ENCODE measurements around the gene TMEM135. TPM values are rescaled to one million over a fixed set of nuclear protein-coding genes. Genes with fewer than 3 reads are reported as not detected.

TMEM135 gene
- total RNA-seq, 1 experiment from 2014 or later: 95.2 TPM

DNA sequence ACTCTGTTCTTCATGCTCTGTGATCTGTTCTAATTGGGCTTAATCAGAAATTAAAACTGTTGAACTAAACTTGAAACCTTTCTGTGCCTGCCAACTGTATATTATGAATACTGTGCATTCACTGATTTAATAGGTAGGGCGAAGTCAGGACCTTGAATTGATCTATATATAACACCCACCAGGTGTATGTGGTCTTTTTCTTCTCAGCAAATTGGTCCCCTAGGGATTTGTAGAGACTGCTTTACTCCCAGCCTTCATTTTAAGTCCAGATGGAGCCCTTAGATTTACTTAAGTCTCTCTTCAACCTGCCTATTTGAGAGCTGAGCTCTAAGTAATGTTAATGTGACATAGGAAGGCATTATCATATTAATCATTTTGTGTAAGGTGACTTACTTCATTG lies 257.5 kb downstream of the TMEM135 start:
- Mint-ChIP-seq H3K4me3 (ENCODE audit: unreplicated experiment) (no peak overlapping the region), H3K27me3 (ENCODE audit: insufficient read depth, unreplicated experiment) (no peaks in the 10 kb centered on the region), H3K4me1 (ENCODE audit: low read depth, unreplicated experiment) (peaks cover 14% of the 10 kb centered on the region), H3K36me3 (ENCODE audit: insufficient read depth, unreplicated experiment) (no peaks in the 10 kb centered on the region), H3K9me3 (ENCODE audit: unreplicated experiment) (no peaks in the 10 kb centered on the region), H3K27ac (ENCODE audit: unreplicated experiment) (no peak overlapping the region)
- TF ChIP-seq, protein P1, sequence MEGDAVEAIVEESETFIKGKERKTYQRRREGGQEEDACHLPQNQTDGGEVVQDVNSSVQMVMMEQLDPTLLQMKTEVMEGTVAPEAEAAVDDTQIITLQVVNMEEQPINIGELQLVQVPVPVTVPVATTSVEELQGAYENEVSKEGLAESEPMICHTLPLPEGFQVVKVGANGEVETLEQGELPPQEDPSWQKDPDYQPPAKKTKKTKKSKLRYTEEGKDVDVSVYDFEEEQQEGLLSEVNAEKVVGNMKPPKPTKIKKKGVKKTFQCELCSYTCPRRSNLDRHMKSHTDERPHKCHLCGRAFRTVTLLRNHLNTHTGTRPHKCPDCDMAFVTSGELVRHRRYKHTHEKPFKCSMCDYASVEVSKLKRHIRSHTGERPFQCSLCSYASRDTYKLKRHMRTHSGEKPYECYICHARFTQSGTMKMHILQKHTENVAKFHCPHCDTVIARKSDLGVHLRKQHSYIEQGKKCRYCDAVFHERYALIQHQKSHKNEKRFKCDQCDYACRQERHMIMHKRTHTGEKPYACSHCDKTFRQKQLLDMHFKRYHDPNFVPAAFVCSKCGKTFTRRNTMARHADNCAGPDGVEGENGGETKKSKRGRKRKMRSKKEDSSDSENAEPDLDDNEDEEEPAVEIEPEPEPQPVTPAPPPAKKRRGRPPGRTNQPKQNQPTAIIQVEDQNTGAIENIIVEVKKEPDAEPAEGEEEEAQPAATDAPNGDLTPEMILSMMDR (IDR thresholded peaks at IDR 0.05; ENCODE audit: insufficient read depth in 1 of 2, low read depth in 1 of 2, low read length in 1 of 2, severe bottlenecking in 1 of 2, unreplicated experiment in 1 of 2): no peak
- POLR2A ChIA-PET: no interaction called here
- intact Hi-C loops (cut with micrococcal nuclease; ENCODE audit: unreplicated experiment): no loop called here
- no peak overlapping the region for H3K4me3 ChIP-seq (ENCODE audit: low read depth, low read length)
- DNase-seq: no peak
- no TSS peak for BruUV-seq (replicated peaks)
- no peaks in the 10 kb centered on the region for H3K36me3 ChIP-seq (ENCODE audit: control insufficient read depth, insufficient read depth, low read length)
- H3K27me3 ChIP-seq (replicated peaks; ENCODE audit: control insufficient read depth, insufficient read depth, low read length): no peaks in the 10 kb centered on the region
- no peaks in the 10 kb centered on the region for H3K4me1 ChIP-seq
- no peaks in the 10 kb centered on the region for H3K9me3 ChIP-seq
- CTCF ChIA-PET: interaction anchor here (0.9 kb wide), 1 partner anchor 198 kb away, joined by 3 read pairs; no protein-coding TSS in a partner anchor

DNA sequence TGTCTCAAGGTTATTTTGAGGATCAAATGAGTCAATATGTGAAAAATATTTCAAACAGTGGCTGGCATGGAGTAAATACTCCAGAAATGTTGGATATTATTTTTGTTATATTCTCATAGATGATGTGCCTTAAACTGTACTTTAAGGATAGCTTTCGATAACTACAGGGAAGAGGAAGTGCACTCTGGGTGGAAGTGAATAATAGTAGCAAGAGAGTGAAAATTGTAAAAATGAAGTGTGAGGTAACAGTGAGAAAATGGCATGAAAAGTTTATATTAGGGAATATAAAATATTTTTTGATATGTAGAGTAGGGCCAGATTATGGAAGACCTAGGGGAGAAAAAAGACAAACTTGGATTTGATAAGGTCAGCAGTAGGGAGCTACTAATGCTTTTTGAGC lies 258.9 kb downstream of the TMEM135 start:
- no peak for DNase-seq
- TF ChIP-seq, protein P1 (IDR thresholded peaks at IDR 0.05; ENCODE audit: insufficient read depth in 1 of 2, low read depth in 1 of 2, low read length in 1 of 2, severe bottlenecking in 1 of 2, unreplicated experiment in 1 of 2): no peak
- Histone ChIP-seq H3K36me3 (ENCODE audit: control insufficient read depth, insufficient read depth, low read length) (no peaks in the 10 kb centered on the region), H3K9me3 (no peaks in the 10 kb centered on the region), H3K4me1 (no peaks in the 10 kb centered on the region), H3K27me3 (replicated peaks; ENCODE audit: control insufficient read depth, insufficient read depth, low read length) (no peaks in the 10 kb centered on the region), H3K4me3 (ENCODE audit: low read depth, low read length) (no peak overlapping the region)
- intact Hi-C loops (cut with micrococcal nuclease; ENCODE audit: unreplicated experiment): no loop called here
- H3K9me3 Mint-ChIP-seq (ENCODE audit: unreplicated experiment): no peaks in the 10 kb centered on the region
- no peaks in the 10 kb centered on the region for H3K36me3 Mint-ChIP-seq (ENCODE audit: insufficient read depth, unreplicated experiment)
- CTCF ChIA-PET: interaction anchor here (0.8 kb wide), 1 partner anchor 10 kb away, joined by 3 read pairs; no protein-coding TSS in a partner anchor
- H3K27ac Mint-ChIP-seq (ENCODE audit: unreplicated experiment): no peak overlapping the region
- H3K4me1 Mint-ChIP-seq (ENCODE audit: low read depth, unreplicated experiment): peaks cover 14% of the 10 kb centered on the region
- no peak overlapping the region for H3K4me3 Mint-ChIP-seq (ENCODE audit: unreplicated experiment)
- POLR2A ChIA-PET: no interaction called here
- no peaks in the 10 kb centered on the region for H3K27me3 Mint-ChIP-seq (ENCODE audit: insufficient read depth, unreplicated experiment)
- BruUV-seq (replicated peaks): no TSS peak

DNA sequence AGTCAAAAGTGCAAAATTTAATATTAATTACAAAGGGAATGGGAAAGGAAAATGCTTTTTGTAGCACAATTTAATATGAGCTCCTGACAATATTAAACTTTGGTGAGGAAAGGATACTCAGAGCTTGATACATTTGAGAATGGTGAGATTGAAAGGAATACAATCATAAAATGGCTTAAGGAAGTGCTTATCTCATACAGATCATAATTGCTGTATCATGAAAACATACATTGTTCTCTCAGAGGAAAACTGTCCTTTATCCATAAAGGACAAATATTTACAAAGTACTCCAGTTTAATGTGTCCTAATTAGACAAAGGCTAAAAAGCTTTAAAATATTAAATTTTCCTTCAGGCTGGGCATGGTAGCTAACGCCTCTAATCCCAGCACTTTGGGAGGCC lies 260.4 kb downstream of the TMEM135 start:
- intact Hi-C loops (cut with micrococcal nuclease; ENCODE audit: unreplicated experiment): no loop called here
- Histone ChIP-seq H3K9me3 (no peaks in the 10 kb centered on the region), H3K4me1 (no peaks in the 10 kb centered on the region), H3K36me3 (ENCODE audit: control insufficient read depth, insufficient read depth, low read length) (no peaks in the 10 kb centered on the region), H3K27me3 (replicated peaks; ENCODE audit: control insufficient read depth, insufficient read depth, low read length) (no peaks in the 10 kb centered on the region), H3K4me3 (ENCODE audit: low read depth, low read length) (no peak overlapping the region)
- Mint-ChIP-seq H3K4me1 (ENCODE audit: low read depth, unreplicated experiment) (peaks cover 9% of the 10 kb centered on the region), H3K27me3 (ENCODE audit: insufficient read depth, unreplicated experiment) (no peaks in the 10 kb centered on the region), H3K4me3 (ENCODE audit: unreplicated experiment) (no peak overlapping the region), H3K27ac (ENCODE audit: unreplicated experiment) (no peak overlapping the region), H3K36me3 (ENCODE audit: insufficient read depth, unreplicated experiment) (no peaks in the 10 kb centered on the region), H3K9me3 (ENCODE audit: unreplicated experiment) (no peaks in the 10 kb centered on the region)
- BruUV-seq (replicated peaks): no TSS peak
- POLR2A ChIA-PET: no interaction called here
- CTCF ChIA-PET: no interaction called here
- TF ChIP-seq, protein P1 (IDR thresholded peaks at IDR 0.05; ENCODE audit: insufficient read depth in 1 of 2, low read depth in 1 of 2, low read length in 1 of 2, severe bottlenecking in 1 of 2, unreplicated experiment in 1 of 2): no peak
- DNase-seq: no peak
